Tibial nerve (tissue), 4 donors: Measurements from ENCODE around the gene DDX23.

ENCODE experiments used
- EP300 ChIP-seq, 2 donors: sonication (generic); formaldehyde crosslinking; IDR thresholded peaks; one replicate each; pipeline ENCODE4 v1.6.1; 2017; ENCODE audit warnings: antibody characterized with exemption in 2 of 2, mild to moderate bottlenecking in 1 of 2
- POLR2A ChIP-seq, 2 donors: fragments of 450-650 bp; IDR thresholded peaks; one replicate each; pipeline ENCODE4 v1.6.1; 2017; ENCODE audit warnings: antibody characterized with exemption in 2 of 2, mild to moderate bottlenecking in 2 of 2, moderate library complexity in 2 of 2
- TF ChIP-seq, protein P1 (sequence below), 5 experiments: fragments of 200-600 bp in 3 of 5; fragments of 450-650 bp in 2 of 5; sonication (generic) in 3 of 5; IDR thresholded peaks; one replicate each; pipeline ENCODE4 v1.5.1; 2016 to 2019; ENCODE audit warnings: antibody characterized with exemption in 5 of 5, mild to moderate bottlenecking in 3 of 5, moderate library complexity in 2 of 5

DNA sequence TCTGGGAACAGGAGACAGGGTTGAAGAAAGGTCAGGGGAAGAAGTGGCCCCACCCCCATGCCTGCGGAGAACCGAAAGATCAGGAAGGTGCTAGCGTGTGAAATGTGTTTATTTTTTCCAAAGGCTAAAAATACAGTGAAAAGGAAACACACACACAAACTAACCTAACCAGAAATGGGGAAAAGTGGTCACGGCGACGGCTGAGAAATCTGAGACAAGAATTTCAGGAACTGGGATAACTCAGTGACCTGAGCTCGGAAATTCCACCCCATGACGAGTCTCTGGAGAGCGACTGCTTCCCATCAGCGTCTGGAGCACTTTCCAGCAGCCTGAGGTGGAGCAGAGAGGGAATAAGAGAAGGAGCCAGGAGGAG, 30.3 kb upstream of the DDX23 start:
- TF ChIP-seq, protein P1, sequence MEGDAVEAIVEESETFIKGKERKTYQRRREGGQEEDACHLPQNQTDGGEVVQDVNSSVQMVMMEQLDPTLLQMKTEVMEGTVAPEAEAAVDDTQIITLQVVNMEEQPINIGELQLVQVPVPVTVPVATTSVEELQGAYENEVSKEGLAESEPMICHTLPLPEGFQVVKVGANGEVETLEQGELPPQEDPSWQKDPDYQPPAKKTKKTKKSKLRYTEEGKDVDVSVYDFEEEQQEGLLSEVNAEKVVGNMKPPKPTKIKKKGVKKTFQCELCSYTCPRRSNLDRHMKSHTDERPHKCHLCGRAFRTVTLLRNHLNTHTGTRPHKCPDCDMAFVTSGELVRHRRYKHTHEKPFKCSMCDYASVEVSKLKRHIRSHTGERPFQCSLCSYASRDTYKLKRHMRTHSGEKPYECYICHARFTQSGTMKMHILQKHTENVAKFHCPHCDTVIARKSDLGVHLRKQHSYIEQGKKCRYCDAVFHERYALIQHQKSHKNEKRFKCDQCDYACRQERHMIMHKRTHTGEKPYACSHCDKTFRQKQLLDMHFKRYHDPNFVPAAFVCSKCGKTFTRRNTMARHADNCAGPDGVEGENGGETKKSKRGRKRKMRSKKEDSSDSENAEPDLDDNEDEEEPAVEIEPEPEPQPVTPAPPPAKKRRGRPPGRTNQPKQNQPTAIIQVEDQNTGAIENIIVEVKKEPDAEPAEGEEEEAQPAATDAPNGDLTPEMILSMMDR (IDR thresholded peaks at IDR 0.05): no peak
- TF ChIP-seq POLR2A (IDR thresholded peaks at IDR 0.05) (no peak), EP300 (IDR thresholded peaks at IDR 0.05) (peak in 1 of 2 donors; percentile 51)
